GM12878 (cell line): ENCODE data around the gene RTP3. TPM values are rescaled to one million over a fixed set of nuclear protein-coding genes. Genes with fewer than 3 reads are reported as not detected.

ENCODE experiments used
- ATAC-seq: fragments of 200-7000 bp; cut with Tn5 transposase; 3 replicates; pipeline ENCODE4 v1.9.1; 2020; ENCODE audit warnings: mild to moderate bottlenecking, moderate library complexity
- BruUV-seq: library from RNA; stranded (reverse); fragments of 400-500 nt; replicated peaks from 2 replicates; lab custom pipeline; 2021; lab: Mats Ljungman, UMichigan
- CTCF ChIA-PET: fragments of 300-600 bp; sonication (Branson Sonifier 250); formaldehyde crosslinking; extraction: SDS; loops from one replicate; lab custom pipeline; 2021; ENCODE audit warnings: inconsistent platforms; lab: Yijun Ruan, JAX
- POLR2A ChIA-PET: fragments of 350-600 bp; formaldehyde crosslinking; extraction: SDS; loops from one replicate; lab custom pipeline; 2021; ENCODE audit warnings: inconsistent platforms; lab: Charles Lee
- RAD21 ChIA-PET: fragments of 300-600 bp; sonication (Branson Sonifier 250); formaldehyde crosslinking; loops from one replicate; lab custom pipeline; 2023; ENCODE audit warnings: antibody characterized with exemption; ENCODE audit not compliant: unreplicated experiment; lab: Charles Lee
- SMC1A ChIA-PET: fragments of 300-600 bp; sonication (Branson Sonifier 250); formaldehyde crosslinking; loops from one replicate; lab custom pipeline; 2023; ENCODE audit not compliant: unreplicated experiment, uncharacterized antibody; lab: Charles Lee
- DNase-seq: peaks from one replicate; pipeline ENCODE4 v3.0.0-alpha.2; 2011; ENCODE audit warnings: low read depth, low spot score
- FAIRE-seq: peaks from 3 replicates; lab custom pipeline; 2011; peaks lifted over from hg19 to GRCh38; lab: Jason Lieb, UNC
- H2AFZ ChIP-seq: 2 replicates; pipeline ENCODE4 v1.6.0; 2011; ENCODE audit warnings: low read depth, low read length, control low read depth; ENCODE audit not compliant: control insufficient read depth
- H3K27ac ChIP-seq: 2 replicates; pipeline ENCODE4 v1.5.1; 2011; ENCODE audit warnings: control low read depth; ENCODE audit not compliant: control insufficient read depth, insufficient read depth
- H3K27me3 ChIP-seq, 2 experiments: replicated peaks in 1 of 2; 2 replicates each; pipeline versions ENCODE4 v1.6.0 to v1.6.1; 2011; ENCODE audit warnings: low read length in 1 of 2; ENCODE audit not compliant: control insufficient read depth in 2 of 2, insufficient read depth in 2 of 2
- H3K36me3 ChIP-seq, 2 experiments: 2 replicates each; pipeline ENCODE4 v1.5.1; 2011; ENCODE audit warnings: low read length in 1 of 2; ENCODE audit not compliant: control insufficient read depth in 2 of 2, insufficient read depth in 2 of 2
- H3K4me1 ChIP-seq: 2 replicates; pipeline ENCODE4 v1.6.1; 2011; ENCODE audit warnings: mild to moderate bottlenecking, low read length, moderate library complexity, mixed read lengths; ENCODE audit not compliant: control insufficient read depth, insufficient read depth
- H3K4me2 ChIP-seq: 2 replicates; pipeline ENCODE4 v1.6.0; 2011; ENCODE audit warnings: control low read depth; ENCODE audit not compliant: control insufficient read depth, insufficient read depth
- H3K4me3 ChIP-seq: fragments of 200-600 bp; sonication (generic); 2 replicates; pipeline ENCODE4 v1.5.1; 2016
- H3K79me2 ChIP-seq: 2 replicates; pipeline ENCODE4 v1.6.0; 2011; ENCODE audit warnings: low read length; ENCODE audit not compliant: control insufficient read depth, insufficient read depth
- H3K9ac ChIP-seq: 2 replicates; pipeline ENCODE4 v1.8.0; 2011; ENCODE audit warnings: low read length, control low read depth, mixed read lengths; ENCODE audit not compliant: control insufficient read depth, insufficient read depth
- H3K9me3 ChIP-seq: replicated peaks from 3 replicates; pipeline ENCODE4 v1.5.1; 2011; ENCODE audit warnings: mild to moderate bottlenecking, low read length; ENCODE audit not compliant: control insufficient read depth, insufficient read depth
- H4K20me1 ChIP-seq: 2 replicates; pipeline ENCODE4 v1.6.0; 2011; ENCODE audit not compliant: control insufficient read depth, insufficient read depth
- CBFB ChIP-seq: IDR thresholded peaks from 2 replicates; pipeline ENCODE4 v1.6.1; 2016; ENCODE audit warnings: antibody characterized with exemption, low read depth
- CHD1 ChIP-seq: IDR thresholded peaks from 2 replicates; pipeline ENCODE4 v1.6.1; 2012; ENCODE audit warnings: low read depth, low read length, improper control_type of control experiment
- EGR1 ChIP-seq, 2 experiments: IDR thresholded peaks; 1 replicate in 1 of 2; 2 replicates in 1 of 2; pipeline ENCODE4 v1.6.1; 2011 to 2012; ENCODE audit warnings: low read depth in 2 of 2, low read length in 2 of 2, borderline replicate concordance in 1 of 2, mild to moderate bottlenecking in 1 of 2, moderate library complexity in 1 of 2
- HDAC6 ChIP-seq: fragments of 200-600 bp; sonication (generic); IDR thresholded peaks from one replicate; pipeline ENCODE4 v1.8.0; 2017; ENCODE audit warnings: antibody characterized with exemption; ENCODE audit not compliant: unreplicated experiment
- MXI1 ChIP-seq: fragments of 150-350 bp; IDR thresholded peaks from 2 replicates; pipeline ENCODE4 v1.6.1; 2011; ENCODE audit warnings: low read depth, mild to moderate bottlenecking, inconsistent platforms, low read length, improper control_type of control experiment
- NR2C1 ChIP-seq: fragments of 450-650 bp; IDR thresholded peaks from 2 replicates; pipeline ENCODE4 v1.6.1; 2017; ENCODE audit warnings: antibody characterized with exemption, mild to moderate bottlenecking, moderate library complexity
- PAX8 ChIP-seq: fragments of 450-650 bp; IDR thresholded peaks from 2 replicates; pipeline ENCODE4 v1.6.1; 2017; ENCODE audit warnings: mild to moderate bottlenecking, moderate library complexity
- SUPT20H ChIP-seq: IDR thresholded peaks from 2 replicates; pipeline ENCODE4 v1.6.1; 2011; ENCODE audit warnings: low read depth, mild to moderate bottlenecking, low read length, moderate library complexity, borderline replicate concordance; ENCODE audit not compliant: control insufficient read depth
- TARDBP ChIP-seq: IDR thresholded peaks from 2 replicates; pipeline ENCODE4 v1.6.1; 2016; ENCODE audit warnings: borderline replicate concordance
- YBX1 ChIP-seq: fragments of 450-650 bp; IDR thresholded peaks from 2 replicates; pipeline ENCODE4 v1.6.1; 2016; ENCODE audit warnings: antibody characterized with exemption
- WGBS: methylation state at CpG from one replicate; pipeline ENCODE4 v1.1.6; 2016; ENCODE audit warnings: low lambda C conversion rate; ENCODE audit not compliant: insufficient replicate concordance, insufficient coverage; ENCODE audit errors: missing lambda C conversion rate; 5-methylcytosine and 5-hydroxymethylcytosine counted together
- in situ Hi-C: fragments of 300-500 bp; cut with MboI; formaldehyde crosslinking; loops from 9 replicates; pipeline ENCODE4 v1.14.3; 2018; ENCODE audit warnings: mixed read lengths
- intact Hi-C: fragments of 100-400 bp; cut with micrococcal nuclease; formaldehyde crosslinking; loops from one replicate; pipeline ENCODE4 v1.14.2; 2022; ENCODE audit not compliant: unreplicated experiment
- polyA plus RNA-seq, 11 experiments: library from polyadenylated mRNA; depleted of rRNA in 4 of 11; unstranded in 6 of 11; stranded (reverse) in 5 of 11; fragments of >200 nt; fragmentation: Nextera tagmentation in 4 of 11; fragmentation: Illumina TruSeq in 1 of 11; extraction: Ambion mirVana in 4 of 11; extraction: Trizol in 1 of 11; gene quantifications; 1 replicate in 1 of 11; 2 replicates in 10 of 11; pipeline versions ENCODE4 v1.2.1 to v1.2.3, GENCODE V29; 2011 to 2016; ENCODE audit warnings: inconsistent platforms in 2 of 11, missing spikeins in 2 of 11, low read depth in 1 of 11
- total RNA-seq, 4 experiments: library from RNA; depleted of rRNA in 3 of 4; stranded (reverse); fragments of >200 nt in 3 of 4; fragmentation: Illumina TruSeq in 1 of 4; extraction: Trizol in 1 of 4; gene quantifications; 2 replicates each; pipeline versions ENCODE4 v1.2.1 to v1.2.3, GENCODE V29; 2013 to 2021
- TF ChIP-seq, protein P1 (sequence below): IDR thresholded peaks from 2 replicates; pipeline ENCODE4 v1.6.1; 2012; ENCODE audit warnings: low read depth, low read length, improper control_type of control experiment

The RTP3 gene
- total and polyA plus RNA-seq, 10 of the 15 experiments (the other 5 are each of a cell fraction or from before 2014, with no cell fraction given) = 0.06 TPM; not detected in 9

- no peak for TF ChIP-seq CHD1
- no peak for TF ChIP-seq SUPT20H
- TF ChIP-seq YBX1 = no peak
- no peak for TF ChIP-seq MXI1
Measured at GRCh38 chr3:46470831-46471230, 26.9 kb upstream of the RTP3 start (continued).

GRCh38 chr3:46471371-46471914 is 26.3 kb upstream of the RTP3 start:
- ChIA-PET CTCF (interaction anchor here (1.1 kb wide), 1 partner anchor 22 kb away, joined by 3 read pairs; no protein-coding TSS in a partner anchor), RAD21 (interaction anchor here (1.2 kb wide), 1 partner anchor 17 kb away, joined by 3 read pairs; no protein-coding TSS in a partner anchor), POLR2A (no interaction called here), SMC1A (interaction anchor here (1.0 kb wide), 1 partner anchor 18 kb away, joined by 3 read pairs; no protein-coding TSS in a partner anchor)
- Histone ChIP-seq H2AFZ (no peak overlapping the region), H3K27me3 (peaks cover 1 to 3% of the 10 kb centered on the region in 2 experiments; a peak in 2 of 4 replicates), H3K4me3 (no peak overlapping the region), H3K9ac (no peak overlapping the region), H3K27ac (no peak overlapping the region), H3K79me2 (no peaks in the 10 kb centered on the region), H3K4me2 (no peak overlapping the region), H4K20me1 (no peaks in the 10 kb centered on the region; the same call in 1 of the 2 replicates), H3K4me1 (no peaks in the 10 kb centered on the region), H3K36me3 (no peaks in the 10 kb centered on the region), H3K9me3 (no peaks in the 10 kb centered on the region)
- no peak for FAIRE-seq
- BruUV-seq = no TSS peak
- no peak for DNase-seq
- intact Hi-C loops (no loop called here), in situ Hi-C loops (no loop called here)
- ATAC-seq = no peak
- 61% methylated on average over 5 of the region's 5 CpGs for WGBS
- TF ChIP-seq TARDBP (no peak), SUPT20H (no peak), CBFB (no peak), HDAC6 (no peak), EGR1 (IDR thresholded peaks at IDR 0.05; ENCODE audit: borderline replicate concordance in 1 of 2, low read depth in 2 of 2, low read length in 2 of 2) (no peak), NR2C1 (no peak), PAX8 (no peak)
- TF ChIP-seq, protein P1, sequence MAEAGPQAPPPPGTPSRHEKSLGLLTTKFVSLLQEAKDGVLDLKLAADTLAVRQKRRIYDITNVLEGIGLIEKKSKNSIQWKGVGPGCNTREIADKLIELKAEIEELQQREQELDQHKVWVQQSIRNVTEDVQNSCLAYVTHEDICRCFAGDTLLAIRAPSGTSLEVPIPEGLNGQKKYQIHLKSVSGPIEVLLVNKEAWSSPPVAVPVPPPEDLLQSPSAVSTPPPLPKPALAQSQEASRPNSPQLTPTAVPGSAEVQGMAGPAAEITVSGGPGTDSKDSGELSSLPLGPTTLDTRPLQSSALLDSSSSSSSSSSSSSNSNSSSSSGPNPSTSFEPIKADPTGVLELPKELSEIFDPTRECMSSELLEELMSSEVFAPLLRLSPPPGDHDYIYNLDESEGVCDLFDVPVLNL = no peak
